ENCODE data around the gene DISC1.

Gene DISC1

DNA sequence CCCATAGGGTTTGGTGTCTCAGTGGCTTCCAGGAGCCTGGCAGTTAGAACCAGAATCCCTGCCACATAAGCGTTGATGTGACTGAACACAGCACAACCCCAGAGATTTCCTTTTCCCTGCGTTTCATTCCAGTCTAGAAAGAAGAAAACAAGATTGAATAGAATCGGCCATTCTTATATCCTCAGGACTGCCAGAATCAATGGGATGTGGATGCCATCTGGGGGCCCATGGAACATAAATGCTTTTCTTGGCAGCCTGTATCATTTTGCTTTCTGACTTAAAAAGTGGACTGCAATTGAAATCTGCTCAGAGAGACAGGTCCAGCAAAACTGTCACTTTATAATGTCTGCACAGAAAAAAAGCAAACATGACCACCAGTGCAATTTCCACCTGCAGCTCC lies 80.3 kb downstream of the DISC1 start:
- no peak for DNase-seq (ENCODE audit: low read depth)
- no peak overlapping the region for H3K4me3 ChIP-seq (ENCODE audit: low read depth, low read length)
- no peak for TF ChIP-seq MYC (IDR thresholded peaks at IDR 0.05; ENCODE audit: low read depth, low read length)
- no peak for TF ChIP-seq POLR2A (IDR thresholded peaks at IDR 0.05; ENCODE audit: extremely low read depth, insufficient read length)
- no peak for TF ChIP-seq MAX (IDR thresholded peaks at IDR 0.05; ENCODE audit: low read depth, low read length)
- TF ChIP-seq CTCF (IDR thresholded peaks at IDR 0.05; ENCODE audit: low read depth, low read length) = no peak

DNA sequence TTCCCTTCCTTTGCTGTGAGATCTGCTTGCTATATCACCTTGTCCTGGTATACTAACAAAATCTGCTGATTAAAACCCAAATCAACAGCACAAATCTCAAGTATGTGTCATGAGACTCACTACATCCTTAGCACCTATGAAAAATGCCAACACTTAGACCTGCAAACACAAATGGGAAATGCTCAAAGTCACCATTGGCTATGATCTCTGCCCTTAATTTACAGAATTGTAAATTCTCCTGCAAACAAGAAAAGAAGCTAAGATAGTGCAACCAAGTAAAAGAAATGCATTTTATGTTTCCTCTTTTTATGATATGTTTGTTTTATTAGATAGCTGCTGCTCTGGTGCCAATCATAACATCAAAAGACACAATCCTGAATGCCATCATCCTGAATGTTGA lies 80.8 kb downstream of the DISC1 start:
- TF ChIP-seq CTCF (IDR thresholded peaks at IDR 0.05; ENCODE audit: low read depth, low read length) (no peak), MYC (IDR thresholded peaks at IDR 0.05; ENCODE audit: low read depth, low read length) (no peak), POLR2A (IDR thresholded peaks at IDR 0.05; ENCODE audit: extremely low read depth, insufficient read length) (no peak), MAX (IDR thresholded peaks at IDR 0.05; ENCODE audit: low read depth, low read length) (no peak)
- DNase-seq (ENCODE audit: low read depth) = no peak
- H3K4me3 ChIP-seq (ENCODE audit: low read depth, low read length) = no peak overlapping the region

DNA sequence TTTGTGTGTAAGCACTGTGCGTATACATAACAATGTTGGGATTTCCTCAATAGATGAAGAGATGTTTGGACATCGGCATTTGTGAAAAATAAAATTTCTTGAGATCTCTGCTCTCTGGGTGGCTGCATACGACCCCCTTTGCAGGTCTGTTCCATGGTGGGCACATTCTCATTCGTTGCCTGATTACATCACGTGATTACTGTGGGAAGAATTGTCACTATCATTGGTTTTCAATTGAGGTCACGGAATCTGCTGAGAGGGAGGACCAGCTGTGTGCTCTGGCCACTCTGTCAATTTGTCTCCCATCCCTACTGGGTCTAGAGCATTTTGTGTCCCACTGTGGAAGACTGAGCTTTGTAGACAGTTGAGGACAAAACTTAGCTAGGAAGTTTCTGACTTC lies 81.8 kb downstream of the DISC1 start:
- TF ChIP-seq MYC (IDR thresholded peaks at IDR 0.05; ENCODE audit: low read depth, low read length) (no peak), CTCF (IDR thresholded peaks at IDR 0.05; ENCODE audit: low read depth, low read length) (no peak), MAX (IDR thresholded peaks at IDR 0.05; ENCODE audit: low read depth, low read length) (no peak), POLR2A (IDR thresholded peaks at IDR 0.05; ENCODE audit: extremely low read depth, insufficient read length) (no peak)
- no peak for DNase-seq (ENCODE audit: low read depth)
- H3K4me3 ChIP-seq (ENCODE audit: low read depth, low read length) = no peak overlapping the region

GRCh38 chr1:231714440-231714839 lies 87.8 kb downstream of the DISC1 start:
- DNase-seq (ENCODE audit: low read depth) = no peak
- H3K4me3 ChIP-seq (ENCODE audit: low read depth, low read length) = no peak overlapping the region
- TF ChIP-seq MAX (IDR thresholded peaks at IDR 0.05; ENCODE audit: low read depth, low read length) (no peak), POLR2A (IDR thresholded peaks at IDR 0.05; ENCODE audit: extremely low read depth, insufficient read length) (no peak), CTCF (IDR thresholded peaks at IDR 0.05; ENCODE audit: low read depth, low read length) (no peak), MYC (IDR thresholded peaks at IDR 0.05; ENCODE audit: low read depth, low read length) (no peak)

- no peak overlapping the region for H3K4me3 ChIP-seq (ENCODE audit: low read depth, low read length)
- no peak for DNase-seq (ENCODE audit: low read depth)
- no peak for TF ChIP-seq POLR2A (IDR thresholded peaks at IDR 0.05; ENCODE audit: extremely low read depth, insufficient read length)
- no peak for TF ChIP-seq MYC (IDR thresholded peaks at IDR 0.05; ENCODE audit: low read depth, low read length)
- no peak for TF ChIP-seq MAX (IDR thresholded peaks at IDR 0.05; ENCODE audit: low read depth, low read length)
- TF ChIP-seq CTCF (IDR thresholded peaks at IDR 0.05; ENCODE audit: low read depth, low read length) = no peak
These were observed 89.5 kb downstream of the DISC1 start for GRCh38 chr1:231715816-231716722.

All from NB4 (cell line).